ENCODE results near the gene C5orf58.

DNA sequence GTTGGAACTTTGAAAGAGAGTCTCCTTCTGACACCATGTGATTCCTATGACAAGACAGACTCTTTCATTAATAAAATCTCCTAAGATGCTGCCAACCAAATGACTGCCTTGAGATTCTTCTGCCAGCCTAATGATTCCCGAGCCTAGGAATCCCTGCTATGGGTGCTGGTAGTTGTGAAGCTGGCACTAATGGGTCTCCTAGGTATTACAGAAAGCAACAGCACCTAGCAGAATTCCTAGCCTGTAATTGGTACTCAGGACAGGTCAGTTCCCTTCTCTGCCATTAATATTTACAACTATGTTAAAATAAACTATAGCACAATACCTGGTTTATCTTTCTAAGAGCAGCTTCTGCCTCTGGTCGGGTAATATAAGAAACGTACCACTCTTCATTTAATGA lies 19.3 kb downstream of the C5orf58 start:
- TF ChIP-seq, protein P1, sequence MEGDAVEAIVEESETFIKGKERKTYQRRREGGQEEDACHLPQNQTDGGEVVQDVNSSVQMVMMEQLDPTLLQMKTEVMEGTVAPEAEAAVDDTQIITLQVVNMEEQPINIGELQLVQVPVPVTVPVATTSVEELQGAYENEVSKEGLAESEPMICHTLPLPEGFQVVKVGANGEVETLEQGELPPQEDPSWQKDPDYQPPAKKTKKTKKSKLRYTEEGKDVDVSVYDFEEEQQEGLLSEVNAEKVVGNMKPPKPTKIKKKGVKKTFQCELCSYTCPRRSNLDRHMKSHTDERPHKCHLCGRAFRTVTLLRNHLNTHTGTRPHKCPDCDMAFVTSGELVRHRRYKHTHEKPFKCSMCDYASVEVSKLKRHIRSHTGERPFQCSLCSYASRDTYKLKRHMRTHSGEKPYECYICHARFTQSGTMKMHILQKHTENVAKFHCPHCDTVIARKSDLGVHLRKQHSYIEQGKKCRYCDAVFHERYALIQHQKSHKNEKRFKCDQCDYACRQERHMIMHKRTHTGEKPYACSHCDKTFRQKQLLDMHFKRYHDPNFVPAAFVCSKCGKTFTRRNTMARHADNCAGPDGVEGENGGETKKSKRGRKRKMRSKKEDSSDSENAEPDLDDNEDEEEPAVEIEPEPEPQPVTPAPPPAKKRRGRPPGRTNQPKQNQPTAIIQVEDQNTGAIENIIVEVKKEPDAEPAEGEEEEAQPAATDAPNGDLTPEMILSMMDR (IDR thresholded peaks at IDR 0.05; ENCODE audit: low read length): no peak
- TF ChIP-seq EZH2 (optimal IDR thresholded peaks at IDR 0.05; ENCODE audit: low read depth, low read length) (no peak), EZH2phosphoT487 (IDR thresholded peaks at IDR 0.05; ENCODE audit: low read length) (no peak)
